HK-2 (cell line): ENCODE measurements around the gene PAX7.

Experiments
- DNase-seq: peaks from one replicate; pipeline ENCODE4 v3.0.0-alpha.2; 2018; ENCODE audit not compliant: unreplicated experiment

PAX7 gene

DNA sequence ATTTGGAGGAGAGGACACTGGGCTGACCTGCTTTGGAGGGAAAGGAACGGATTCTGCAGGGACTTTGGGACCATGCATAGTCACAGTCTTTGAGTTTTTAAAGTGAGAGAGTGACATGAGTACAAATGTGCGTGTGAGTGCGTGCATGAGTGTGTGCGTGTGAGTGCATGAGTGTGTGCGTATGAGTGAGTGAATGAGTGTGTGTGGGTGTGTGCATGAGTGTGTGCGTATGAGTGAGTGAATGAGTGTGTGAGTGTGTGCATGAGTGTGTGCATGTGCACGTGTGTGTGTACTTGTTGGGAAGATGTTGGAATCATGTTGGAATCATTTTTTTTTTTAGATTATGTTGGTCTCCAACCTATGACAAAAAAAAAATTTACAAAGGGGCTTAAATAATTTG is 70.5 kb downstream of the PAX7 start:
- DNase-seq, result no peak

DNA sequence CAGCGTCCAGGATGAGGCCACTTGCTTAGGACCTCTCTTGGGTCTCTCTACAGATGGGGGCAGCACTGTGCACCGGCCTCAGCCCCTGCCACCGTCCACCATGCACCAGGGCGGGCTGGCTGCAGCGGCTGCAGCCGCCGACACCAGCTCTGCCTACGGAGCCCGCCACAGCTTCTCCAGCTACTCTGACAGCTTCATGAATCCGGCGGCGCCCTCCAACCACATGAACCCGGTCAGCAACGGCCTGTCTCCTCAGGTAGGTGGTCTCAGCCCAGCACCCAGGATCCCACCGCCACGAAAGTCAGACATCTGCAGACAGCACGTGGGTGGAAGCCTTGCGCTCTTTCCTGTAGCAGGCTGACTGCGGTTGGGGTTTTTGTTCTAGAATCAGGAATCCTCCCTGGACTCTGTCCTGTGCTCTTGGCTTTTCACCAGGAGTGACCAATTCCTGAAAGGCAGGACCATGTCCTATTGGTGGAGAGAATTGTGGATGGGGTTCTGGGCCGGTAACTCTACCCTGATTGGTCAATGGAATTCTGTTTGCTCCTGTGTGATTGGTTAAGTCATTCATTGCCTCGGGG is 72.5 kb downstream of the PAX7 start:
- no peak for DNase-seq

DNA sequence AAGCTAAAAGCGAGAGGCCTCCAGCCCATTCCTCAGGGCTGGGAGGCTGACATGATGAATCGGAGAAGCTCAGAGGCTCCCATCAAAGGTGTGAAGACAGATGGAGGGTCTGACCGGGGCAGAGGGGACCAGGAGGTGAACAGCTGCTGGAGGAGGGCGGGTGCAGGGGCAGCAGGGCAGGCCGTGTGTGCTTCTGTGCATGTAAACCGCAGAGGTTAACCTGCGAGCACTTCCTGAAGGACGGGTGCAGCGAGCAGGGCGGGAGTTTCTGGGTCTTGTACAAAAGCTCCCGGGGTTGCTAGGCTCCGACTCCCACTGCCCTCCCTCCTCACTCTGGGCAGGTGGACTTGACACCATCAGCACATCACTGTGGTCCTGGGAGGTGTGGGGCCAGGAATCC is 75.2 kb downstream of the PAX7 start:
- no peak for DNase-seq

DNA sequence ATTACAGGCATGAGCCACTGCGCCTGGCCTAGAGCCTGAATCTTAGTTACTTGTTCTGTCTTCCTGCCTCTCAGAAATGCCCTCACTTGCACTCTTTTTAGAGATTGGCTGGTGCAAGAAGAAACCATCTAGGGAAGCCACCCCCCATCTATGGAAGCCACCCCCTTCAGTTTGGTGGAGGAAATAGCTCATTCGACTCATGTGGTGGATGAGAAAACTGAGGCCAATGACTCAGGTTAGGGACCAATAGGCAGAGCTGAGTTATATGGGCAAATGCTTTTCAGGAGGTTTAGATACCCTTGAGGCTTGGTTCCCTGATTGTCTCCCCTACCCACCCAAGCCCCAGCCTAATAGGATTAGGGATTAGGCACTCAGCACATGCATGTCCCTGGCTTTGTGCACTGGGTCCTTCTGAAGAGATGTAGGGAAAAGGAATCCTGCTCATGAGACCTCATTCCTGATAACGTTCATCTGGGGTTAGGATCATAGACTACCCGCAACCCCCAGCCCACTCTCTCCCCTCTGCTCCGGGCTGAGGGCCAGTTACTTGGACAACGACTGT is 77.1 kb downstream of the PAX7 start:
- no peak for DNase-seq

DNA sequence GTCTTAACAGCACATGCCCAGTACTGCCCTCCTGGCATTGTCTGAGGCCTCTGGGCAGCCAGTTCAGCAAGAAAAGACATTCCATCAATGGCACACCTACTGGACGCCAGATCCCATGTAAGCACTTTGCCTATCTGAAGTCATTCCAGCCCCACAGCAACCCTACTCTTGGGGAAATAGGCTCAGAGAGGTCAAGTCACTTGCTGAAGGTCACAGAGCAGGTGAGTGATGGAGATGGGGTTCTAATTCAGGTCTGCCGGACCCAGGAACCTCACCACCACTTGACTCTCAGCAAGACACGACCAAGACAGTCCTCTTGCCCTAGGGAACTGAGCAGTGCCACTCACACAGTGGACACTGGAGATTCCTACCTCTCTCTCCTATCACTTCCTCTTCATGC is 79.4 kb downstream of the PAX7 start:
- no peak for DNase-seq

DNA sequence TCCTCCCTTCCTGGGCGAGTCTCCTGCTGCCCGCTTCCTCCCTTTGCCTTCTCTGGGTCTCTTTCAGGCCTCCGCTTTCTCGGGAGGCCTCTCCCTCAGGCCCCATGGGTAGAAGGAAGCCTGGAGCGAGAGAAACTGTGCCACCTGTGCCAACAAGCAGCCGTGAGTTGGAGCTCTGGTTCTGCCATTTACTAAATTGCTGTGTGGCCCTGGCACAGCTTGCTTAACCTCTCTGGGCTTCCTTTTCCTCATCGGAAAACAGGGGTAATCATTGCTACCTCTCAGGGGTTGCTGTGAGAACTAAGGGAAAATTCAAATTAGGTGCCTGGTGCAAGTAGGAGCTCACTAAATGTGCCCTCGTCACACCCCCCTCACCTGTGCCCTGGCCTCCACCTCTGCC is 80.4 kb downstream of the PAX7 start:
- DNase-seq, result no peak

DNA sequence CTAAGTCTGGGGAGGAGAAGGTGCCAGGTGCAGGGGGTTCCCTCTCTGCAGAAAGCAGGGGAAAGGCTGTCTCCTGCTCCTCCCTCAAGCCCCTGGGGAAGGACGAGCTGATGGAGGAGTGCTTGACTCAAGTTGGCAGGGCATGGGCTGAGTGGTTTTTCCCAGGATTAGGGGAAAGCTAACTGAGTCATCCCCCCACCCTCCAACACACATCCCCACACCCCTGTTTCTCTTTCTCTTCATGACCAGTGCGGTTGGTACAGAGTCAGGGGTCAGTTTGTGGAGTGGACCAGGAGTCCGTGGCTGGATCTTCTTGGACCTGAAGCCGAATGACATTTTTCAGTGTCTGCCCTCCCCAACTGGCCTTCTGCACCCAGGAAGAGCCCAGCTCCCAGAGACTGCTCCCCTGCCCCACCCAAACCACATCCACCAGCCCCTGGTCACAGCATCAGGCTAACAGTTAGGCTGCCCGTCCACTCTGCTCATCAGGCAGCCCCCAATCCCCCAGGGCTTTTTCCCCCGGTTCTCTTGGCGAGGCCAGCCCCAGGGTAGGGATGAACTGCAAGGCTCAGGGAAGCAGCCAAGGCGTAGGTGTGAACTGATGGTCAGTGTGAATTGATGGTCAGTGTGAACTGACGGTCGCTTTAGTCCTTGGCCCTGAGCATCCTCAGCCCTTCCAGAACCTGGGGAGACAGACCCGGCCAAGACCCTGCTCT is 81.0 kb downstream of the PAX7 start:
- no peak for DNase-seq

DNA sequence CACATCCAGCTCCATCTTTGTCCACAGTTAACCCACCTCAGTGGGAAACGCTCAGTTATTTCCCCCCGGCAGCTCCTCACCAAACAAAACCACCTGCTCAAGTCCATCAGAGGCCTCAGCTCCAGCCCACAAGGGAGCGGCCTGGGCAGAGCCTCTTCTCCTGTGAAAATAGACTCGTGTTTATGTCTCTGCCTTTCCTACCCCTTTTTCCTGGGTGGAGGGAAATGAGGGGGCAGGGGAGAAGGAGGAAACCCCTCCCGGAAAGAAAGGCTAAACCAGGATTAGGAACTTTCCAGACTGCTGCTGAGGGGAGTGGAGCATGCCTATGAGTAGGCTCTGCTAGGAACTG is 81.6 kb downstream of the PAX7 start:
- DNase-seq, result no peak

DNA sequence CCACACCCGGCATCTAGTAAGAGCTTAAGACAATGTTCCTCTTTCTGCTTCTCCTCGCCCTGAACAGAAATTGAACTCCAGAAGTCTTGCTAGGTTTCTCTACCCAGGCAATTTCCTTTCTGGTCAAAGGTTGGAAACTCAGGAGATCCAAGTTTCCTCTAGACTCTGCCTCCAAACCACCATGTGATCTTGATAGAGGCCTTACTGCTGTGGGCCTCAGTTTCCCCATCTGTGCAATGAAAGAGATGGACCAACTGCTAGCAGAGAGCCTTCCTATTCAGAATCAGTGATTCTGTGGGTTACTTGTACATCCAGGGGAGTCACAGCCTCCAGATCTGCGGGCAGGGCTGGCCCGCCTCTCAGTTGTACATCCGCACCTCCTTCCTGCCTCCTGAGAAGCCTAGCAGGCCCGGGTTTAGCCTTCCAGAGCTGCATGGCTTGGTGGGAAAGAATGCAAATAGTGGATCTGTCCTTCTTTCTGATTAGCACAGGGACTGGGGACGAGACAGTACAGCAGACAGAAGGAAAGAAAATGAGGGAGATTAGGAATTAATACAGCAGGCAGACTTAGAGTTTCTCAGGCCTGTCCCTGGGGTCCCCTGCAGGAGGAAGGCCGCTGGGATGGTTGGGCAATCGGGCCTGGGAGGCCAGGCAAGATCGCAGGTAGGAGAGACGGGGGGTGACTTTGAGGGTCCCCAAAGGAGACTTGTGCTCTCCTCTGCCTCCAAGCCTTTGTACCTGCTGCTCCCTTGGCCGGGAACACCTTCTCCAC is 83.9 kb downstream of the PAX7 start:
- DNase-seq, result no peak

DNA sequence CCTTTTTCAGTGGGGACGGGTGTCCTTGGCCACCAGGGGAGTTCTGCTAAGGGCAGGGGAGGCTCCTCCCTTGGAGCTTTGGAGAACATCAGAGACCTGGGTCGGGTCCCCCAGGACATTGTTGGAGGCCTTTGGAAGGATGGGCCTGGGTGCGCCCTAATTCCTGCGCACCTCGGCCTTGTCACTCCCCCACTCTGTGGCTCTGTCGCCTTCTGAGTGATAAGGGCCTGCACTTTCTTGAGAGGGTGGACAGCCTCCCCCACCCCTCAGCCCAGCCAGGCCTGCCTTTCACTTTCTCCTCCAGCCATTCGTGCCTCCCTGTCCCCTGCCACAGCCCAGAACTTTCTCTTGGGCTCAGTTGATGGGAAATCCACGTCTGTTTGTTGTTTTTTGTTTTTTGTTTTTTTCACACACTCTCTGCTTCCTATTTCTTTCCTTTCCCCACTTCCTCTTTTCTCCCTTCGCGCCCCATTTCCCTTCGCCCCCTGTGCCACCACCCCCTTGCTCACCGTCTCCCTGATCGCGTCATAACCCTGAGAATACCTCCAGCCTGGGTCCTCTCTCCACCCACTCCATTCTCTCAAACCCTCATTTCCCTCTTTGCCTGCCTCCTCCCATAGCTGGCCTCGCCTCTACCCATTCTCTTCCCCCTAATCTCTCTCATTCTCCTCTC is 85.6 kb downstream of the PAX7 start:
- DNase-seq, result no peak

DNA sequence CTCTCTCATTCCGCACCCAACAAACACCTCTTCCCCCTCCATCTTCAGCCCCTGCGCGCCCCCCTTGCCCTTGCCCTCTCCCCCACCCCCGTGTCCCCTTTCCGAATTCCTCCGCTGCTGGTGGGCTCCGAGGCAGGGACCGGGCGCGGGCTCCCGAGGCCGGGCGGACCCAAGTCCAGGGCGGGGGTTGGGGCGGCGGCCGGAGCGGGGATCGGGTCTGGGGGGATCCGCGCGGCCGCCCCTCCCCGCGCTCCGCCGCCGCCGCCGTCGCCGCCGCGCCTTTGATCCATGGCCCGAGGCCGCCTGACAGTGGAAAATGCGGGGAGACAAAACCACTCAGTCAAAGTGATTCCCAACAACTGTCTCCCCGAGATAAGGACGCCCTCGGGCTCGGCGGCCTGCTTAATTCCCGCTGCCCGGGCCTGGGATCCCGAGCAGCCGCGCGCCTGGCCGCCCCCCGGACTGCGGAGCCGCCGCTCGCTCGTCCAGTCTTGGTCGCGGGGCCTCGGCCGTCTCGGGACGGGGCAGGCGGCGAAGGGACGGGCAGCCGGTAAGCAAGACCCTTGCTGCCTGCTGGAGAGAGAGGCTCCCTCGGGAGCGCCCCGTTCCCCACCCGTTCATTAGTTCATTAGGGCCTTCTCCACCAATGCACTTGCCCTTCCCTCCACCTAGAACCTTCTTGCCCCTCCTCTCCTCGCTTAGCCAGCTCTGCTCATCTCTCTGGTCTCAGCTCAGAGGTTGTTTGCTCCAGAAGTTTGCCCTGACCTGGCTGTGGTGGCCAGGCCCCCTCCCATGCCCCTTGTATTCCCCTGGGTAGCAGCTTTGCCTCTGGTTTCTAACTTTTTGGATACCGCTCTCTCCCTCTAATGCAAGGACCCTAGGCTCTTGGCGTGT is 86.4 kb downstream of the PAX7 start:
- DNase-seq, result no peak

DNA sequence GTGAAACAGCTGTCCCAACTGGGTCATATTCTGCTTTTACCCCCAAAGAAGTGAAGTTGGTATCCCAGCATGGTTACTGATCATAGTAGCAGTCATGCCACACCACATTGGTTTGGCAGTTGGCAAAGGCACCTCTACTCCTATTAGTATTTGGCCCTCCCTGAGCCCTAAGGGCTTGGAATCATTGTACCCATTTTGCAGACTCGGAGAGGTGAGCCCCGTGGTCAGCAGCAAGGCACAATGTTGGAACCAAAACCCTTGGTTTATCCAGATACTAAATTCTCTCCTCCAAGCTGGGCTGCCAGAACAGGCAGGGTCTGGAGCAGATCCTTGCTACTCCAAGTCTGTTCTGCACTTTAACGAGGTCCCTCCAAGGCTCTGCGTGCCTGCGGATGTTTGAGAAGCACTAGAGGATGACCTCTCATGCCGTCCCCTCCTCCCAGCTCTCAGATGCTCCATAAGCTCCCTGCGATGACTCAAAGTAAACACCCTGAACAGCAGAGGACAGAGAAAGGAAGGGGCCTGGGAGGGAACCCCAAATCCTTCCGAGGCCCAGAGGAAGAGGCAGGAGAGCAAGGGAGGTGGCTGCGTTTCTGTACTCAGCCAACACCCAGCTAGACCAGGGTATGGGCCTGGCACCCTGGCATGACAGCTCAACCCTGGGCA is 89.3 kb downstream of the PAX7 start:
- peak; percentile 13 for DNase-seq

DNA sequence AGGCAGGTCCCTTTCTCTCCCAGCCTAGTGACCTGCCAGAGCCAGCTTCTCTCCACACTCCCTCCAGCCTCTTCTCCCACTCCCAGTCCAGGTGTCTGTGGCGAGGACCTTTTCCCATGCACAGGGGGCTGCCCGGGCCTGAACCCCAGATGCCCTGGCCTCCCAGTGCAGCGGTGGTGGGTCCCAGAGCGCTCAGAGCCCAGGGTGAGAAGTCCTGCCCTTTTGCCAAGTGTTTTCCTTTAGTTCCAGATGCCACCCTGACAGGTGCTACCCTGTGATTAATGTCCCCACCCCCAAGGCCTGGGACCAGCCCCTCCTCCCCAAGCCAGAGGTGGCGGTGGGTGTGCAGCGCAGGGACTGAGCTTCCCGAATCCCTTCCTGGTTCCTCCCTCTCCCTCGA is 90.4 kb downstream of the PAX7 start:
- DNase-seq, result no peak

DNA sequence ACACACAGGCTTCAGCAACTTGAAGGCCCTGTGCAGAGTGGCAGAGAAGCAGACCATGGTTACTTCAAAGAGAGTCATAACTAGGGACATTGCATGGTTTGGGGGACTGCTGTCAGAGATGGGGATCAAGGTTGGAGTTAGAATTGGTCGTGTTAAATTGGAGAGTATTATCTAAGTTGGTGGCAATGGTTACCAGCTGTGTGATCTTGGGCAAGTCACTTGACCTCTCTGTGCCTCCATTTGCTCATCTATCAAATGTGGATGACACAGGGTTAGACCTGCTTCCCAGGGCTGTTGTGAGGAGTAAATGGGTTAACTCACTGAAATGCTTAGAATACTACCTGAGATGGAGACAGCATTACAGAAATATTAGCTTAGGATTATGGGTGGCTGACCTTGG is 91.1 kb downstream of the PAX7 start:
- no peak for DNase-seq

DNA sequence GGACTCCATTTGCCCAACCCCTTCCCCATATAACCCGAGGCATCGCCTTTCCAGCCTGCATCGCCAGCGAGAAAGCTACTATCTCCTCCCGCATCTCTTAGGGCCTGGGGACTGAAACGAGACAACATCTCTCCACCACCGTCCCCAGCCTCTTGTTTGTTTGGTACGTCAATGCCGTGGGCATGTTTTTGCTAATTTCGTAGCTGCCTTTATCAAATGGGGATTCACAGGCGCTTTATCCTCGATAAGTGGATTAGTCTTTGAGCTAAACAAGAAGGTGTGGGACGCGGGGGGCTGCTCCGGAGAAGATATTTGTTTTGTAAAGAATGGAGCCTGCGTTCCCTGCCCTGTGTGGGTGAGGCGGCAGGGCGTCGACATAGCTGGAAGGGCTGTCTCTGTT is 91.6 kb downstream of the PAX7 start:
- no peak for DNase-seq

DNA sequence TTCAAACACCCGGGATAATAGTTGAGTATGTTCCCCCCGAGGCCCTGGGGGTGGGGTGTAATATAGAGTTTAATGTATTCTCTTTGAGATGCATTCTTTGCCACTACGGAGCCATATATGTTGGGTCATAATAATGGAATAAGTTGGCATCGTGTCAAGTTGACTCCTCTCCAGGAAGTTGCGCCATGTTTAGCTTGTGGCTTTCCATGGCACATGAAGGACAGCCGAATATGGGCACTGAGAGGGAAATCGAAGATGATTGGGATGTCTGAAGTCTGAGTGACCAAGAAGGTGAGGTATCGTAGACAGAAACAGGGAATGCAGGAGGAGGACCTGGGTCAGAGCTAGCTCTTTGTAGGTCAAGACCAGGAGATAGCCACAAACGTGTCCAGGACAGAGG is 92.6 kb downstream of the PAX7 start:
- no peak for DNase-seq

DNA sequence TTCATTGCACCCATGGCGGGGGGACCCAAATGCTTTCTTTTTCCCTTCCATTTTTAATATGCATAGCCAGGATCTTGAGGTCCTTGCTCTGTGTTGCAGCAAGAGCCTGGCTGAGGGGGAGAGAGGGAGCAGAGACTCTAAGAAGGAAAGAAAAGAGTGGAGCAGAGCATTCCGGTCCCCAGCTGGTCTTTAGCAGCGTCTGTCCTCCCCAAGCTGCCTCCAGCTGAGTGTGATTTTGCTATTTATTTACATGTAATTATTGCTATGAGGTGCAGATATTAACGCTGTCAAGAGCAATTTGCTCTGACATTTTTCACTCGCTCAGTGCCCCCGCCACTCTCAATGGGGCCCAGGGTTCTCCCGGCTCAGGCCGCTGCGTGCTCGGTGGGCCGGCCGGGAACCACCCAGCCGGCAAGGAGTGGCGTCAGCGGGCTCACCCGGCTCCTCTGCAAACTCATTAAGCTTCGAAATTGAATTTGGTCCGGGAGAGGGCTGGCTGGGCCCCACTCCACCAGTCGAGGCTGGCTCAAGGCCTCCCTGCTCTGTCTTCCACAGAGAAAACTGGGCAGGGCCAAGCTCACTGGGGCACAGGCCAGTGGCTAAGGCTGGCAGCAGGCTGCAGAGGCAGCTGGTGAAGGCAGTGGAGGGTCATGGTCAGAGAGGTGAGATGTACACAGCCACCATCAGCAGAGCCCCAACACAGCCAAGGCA is 93.2 kb downstream of the PAX7 start:
- DNase-seq, result no peak

DNA sequence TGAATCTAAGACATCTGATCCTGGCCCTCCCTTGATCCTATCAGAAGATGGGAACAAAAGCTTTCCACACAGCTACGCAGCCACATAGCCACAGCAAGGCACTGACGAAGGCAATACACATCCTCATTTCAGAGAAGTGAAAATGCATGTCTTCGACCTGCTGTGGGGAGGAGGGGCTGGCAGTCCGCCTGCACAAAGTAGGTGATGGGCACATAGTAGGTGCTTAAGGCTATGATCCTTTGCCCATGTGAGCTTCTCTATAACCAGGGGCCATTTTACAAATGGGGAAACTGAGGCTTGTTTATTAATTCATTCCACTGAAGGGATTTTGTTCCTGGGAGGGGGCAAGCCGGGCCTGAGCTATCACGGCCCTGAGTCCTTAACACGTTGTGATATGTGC is 94.2 kb downstream of the PAX7 start:
- DNase-seq, result no peak

DNA sequence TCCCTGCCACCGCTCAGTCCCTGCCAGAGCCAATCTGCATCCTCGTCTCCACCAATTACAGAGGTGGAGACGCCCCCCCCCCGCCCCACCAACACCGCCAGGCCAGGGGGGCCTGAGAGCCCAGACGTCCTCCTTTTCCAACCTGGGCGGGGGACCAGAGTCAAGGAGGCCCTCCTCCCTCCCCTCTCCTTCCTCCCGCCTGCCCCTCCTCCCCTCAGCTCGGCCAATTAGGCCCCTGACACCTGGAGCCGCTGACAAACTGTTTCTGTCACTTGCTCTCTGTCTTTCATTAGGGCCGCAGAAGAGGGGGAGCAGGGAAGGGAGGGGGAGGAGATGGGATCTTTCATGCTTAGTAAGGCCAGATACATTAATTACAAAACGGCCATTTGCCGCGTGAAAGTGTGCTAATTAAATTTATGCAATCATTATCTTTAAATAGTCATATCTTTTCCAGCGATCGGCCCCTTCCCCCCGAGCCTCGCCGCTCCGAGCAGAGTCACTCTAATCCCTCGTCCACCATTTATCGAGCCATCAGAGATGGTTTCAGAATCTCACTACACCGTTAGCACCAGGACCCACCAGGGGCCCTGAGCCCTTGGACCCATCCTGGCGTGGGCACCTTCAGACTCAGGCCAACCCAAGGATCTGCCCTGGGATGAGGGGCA is 94.7 kb downstream of the PAX7 start:
- DNase-seq, result no peak

DNA sequence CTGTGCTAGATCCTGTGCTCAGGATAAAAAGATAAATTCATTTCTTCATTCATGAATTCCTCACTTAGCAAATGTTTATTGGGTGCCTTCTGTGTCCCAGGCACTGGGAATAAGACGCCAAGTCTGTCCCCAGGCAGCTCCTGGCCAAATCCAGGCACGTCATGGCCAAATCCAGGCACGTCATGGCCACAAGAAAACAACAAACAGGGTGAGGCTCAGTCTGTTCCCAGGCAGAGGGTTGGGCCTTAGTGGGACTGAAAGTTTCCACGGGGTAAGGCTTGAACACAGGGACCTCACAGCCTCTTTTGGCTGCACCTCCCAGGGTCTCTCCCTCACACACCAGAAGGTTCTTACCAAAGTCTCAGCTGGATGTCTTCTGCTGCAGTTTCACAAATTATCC is 95.7 kb downstream of the PAX7 start:
- no peak for DNase-seq
